Pancreas (tissue), 10 donors: ENCODE measurements around the gene CUL1. TPM values are rescaled to one million over a fixed set of nuclear protein-coding genes. Genes with fewer than 3 reads are reported as not detected.

Experiments
- ATAC-seq, 4 donors: fragments of 200-7000 bp; cut with Tn5 transposase; one replicate each; pipeline versions ENCODE4 v1.8.0 to v1.9.1; 2020; ENCODE audit warnings: mild to moderate bottlenecking in 4 of 4, moderate library complexity in 4 of 4
- DNase-seq, 6 donors: peaks; one replicate each; pipeline ENCODE4 v3.0.0-alpha.2; 2020
- FAIRE-seq: peaks from 2 replicates; lab custom pipeline; 2012; peaks lifted over from hg19 to GRCh38; lab: Jason Lieb, UNC
- H3K27ac ChIP-seq, 4 donors: fragments of 200-600 bp; sonication (generic); 1 replicate in 3 of 4; 2 replicates in 1 of 4; pipeline versions ENCODE4 v1.5.0 to v1.8.0; 2020
- H3K27me3 ChIP-seq, 4 donors: fragments of 200-600 bp; one replicate each; pipeline ENCODE4 v1.8.0; 2021
- H3K36me3 ChIP-seq, 3 donors: fragments of 200-600 bp; sonication (generic) in 1 of 3; one replicate each; pipeline versions ENCODE4 v1.5.0 to v1.8.0; 2020 to 2021
- H3K4me1 ChIP-seq, 3 donors: fragments of 200-600 bp; one replicate each; pipeline ENCODE4 v1.8.0; 2021
- H3K4me3 ChIP-seq, 4 donors: fragments of 200-600 bp; sonication (generic) in 2 of 4; one replicate each; pipeline versions ENCODE4 v1.5.0 to v1.8.0; 2020 to 2021
- H3K9me3 ChIP-seq, 4 donors: fragments of 200-600 bp; one replicate each; pipeline ENCODE4 v1.8.0; 2021
- WGBS, 2 donors: extraction: QIAGEN DNeasy Blood & Tissue Kit; methylation state at CpG; one replicate each; pipeline ENCODE4 v1.1.7; 2013; 5-methylcytosine and 5-hydroxymethylcytosine counted together
- intact Hi-C, 3 donors: fragments of 100-400 bp; cut with DNase I; formaldehyde crosslinking; loops; one replicate each; pipeline versions ENCODE4 v1.11.1 to v1.14.2; 2022
- polyA plus RNA-seq, 2 donors: library from polyadenylated mRNA; stranded (reverse); fragments of 200-250 nt; gene quantifications; one replicate each; pipeline ENCODE4 v1.2.3, GENCODE V29; 2013
- total RNA-seq, 6 donors: library from RNA; stranded (reverse); fragmentation: NEBNext Ultra II Directional in 4 of 6; extraction: Animal tissue kit (Norgen Biotek cat#: 25700) in 4 of 6; gene quantifications; one replicate each; pipeline versions ENCODE4 v1.2.1 to v1.2.4, GENCODE V29; 2021 to 2023
- TF ChIP-seq, protein P1 (sequence below), 4 donors: fragments of 200-600 bp; sonication (generic) in 3 of 4; IDR thresholded peaks; one replicate each; pipeline versions ENCODE4 v1.5.0 to v1.8.0; 2021; ENCODE audit warnings: antibody characterized with exemption in 4 of 4
- donor health status: healthy with polysubstance abuse.
- donor health status: DM: no; HTN: no; CAD: no; lungs with moderate emphysema.
- donor health status: DM: no; HTN: no; CAD: no.
- donor health status: control.
- donor health status: control.
- donor health status: Bipolar disorder and iron deficiency.
- donor health status: DM: yes; HTN: yes; CAD: no.
- donor health status: DM: no; HTN: no; CAD: no.
- donor health status: DM: no; HTN: no; CAD: no.
- donor health status: DM: yes; HTN: yes; CAD: no.

Gene CUL1
- total and polyA plus RNA-seq, 8 donors, result 8.9 to 19.2 (median 12.9) TPM

DNA sequence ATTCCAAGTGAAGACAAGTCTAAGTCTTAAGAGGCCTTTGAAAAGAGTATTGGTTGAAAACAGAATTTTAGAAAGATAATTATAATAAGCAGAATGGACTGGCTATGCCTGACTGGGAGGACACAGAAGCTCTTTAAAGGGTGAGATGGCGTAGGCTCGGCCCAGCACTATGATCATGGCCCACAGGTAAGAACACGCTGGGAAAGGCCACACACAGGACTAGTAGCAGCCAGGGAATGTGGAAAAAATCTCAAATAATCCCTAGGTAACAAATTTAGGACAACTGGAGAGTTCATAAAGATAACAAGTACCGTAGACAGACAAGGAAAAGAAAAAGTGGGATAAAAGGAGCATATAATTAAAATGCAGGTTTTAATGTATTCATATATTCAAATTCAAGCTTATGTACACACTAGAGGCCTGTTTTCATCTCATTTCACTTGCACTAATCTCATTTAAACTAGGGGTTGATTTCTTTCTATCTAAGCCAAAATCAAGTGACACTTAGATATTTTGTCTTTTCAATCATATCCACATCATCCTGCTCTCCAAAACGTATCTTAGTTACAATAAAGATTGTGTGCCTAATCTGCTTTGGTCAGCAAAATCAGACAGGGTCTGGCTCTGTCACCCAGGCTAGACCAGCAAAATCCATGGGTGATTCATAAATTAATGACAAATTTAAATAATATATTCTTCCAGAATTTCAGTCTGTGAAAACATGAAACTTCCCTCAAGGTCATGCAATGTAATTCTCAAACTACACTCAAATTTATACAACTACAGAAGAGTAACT lies 132.4 kb downstream of the CUL1 start:
- TF ChIP-seq, protein P1, sequence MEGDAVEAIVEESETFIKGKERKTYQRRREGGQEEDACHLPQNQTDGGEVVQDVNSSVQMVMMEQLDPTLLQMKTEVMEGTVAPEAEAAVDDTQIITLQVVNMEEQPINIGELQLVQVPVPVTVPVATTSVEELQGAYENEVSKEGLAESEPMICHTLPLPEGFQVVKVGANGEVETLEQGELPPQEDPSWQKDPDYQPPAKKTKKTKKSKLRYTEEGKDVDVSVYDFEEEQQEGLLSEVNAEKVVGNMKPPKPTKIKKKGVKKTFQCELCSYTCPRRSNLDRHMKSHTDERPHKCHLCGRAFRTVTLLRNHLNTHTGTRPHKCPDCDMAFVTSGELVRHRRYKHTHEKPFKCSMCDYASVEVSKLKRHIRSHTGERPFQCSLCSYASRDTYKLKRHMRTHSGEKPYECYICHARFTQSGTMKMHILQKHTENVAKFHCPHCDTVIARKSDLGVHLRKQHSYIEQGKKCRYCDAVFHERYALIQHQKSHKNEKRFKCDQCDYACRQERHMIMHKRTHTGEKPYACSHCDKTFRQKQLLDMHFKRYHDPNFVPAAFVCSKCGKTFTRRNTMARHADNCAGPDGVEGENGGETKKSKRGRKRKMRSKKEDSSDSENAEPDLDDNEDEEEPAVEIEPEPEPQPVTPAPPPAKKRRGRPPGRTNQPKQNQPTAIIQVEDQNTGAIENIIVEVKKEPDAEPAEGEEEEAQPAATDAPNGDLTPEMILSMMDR (IDR thresholded peaks at IDR 0.05), result no peak
- ATAC-seq, result no peak
- WGBS, 2 donors, result 92 to 93% methylated on average over 5 of the region's 5 CpGs
- H3K27me3 ChIP-seq, result no peaks in the 10 kb centered on the region
- no peaks in the 10 kb centered on the region for H3K4me1 ChIP-seq
- no peaks in the 10 kb centered on the region for H3K9me3 ChIP-seq
- H3K36me3 ChIP-seq, result no peaks in the 10 kb centered on the region
- no peak for FAIRE-seq
- no peak overlapping the region for H3K4me3 ChIP-seq
- no peak overlapping the region for H3K27ac ChIP-seq
- DNase-seq, result no peak
- intact Hi-C loops, result no loop called here

DNA sequence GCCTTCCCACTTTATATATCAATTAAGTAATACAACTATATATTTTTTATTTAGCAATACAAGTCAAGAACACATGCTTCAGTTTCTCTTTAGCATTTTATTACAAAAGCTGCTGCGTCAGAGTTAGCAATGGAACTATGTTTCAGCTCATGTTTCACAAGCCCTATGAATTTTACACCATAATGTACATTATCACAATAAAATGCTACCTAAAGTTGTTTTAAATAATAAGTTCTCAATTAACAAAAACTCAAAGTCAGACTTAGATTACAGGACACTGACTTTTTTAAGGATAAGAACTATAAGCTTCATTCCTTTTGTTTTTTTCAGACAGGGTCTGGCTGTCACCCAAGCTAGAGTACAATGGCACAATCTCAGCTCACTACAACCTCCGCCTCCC lies 133.1 kb downstream of the CUL1 start:
- ATAC-seq (no peak), DNase-seq (no peak), FAIRE-seq (no peak)
- H3K36me3 ChIP-seq, result no peaks in the 10 kb centered on the region
- intact Hi-C loops, result no loop called here
- WGBS, 2 donors, result 94 to 97% methylated on average over 2 of the region's 2 CpGs
- TF ChIP-seq, protein P1 (IDR thresholded peaks at IDR 0.05), result no peak
- H3K4me1 ChIP-seq, result no peaks in the 10 kb centered on the region
- H3K9me3 ChIP-seq, result no peaks in the 10 kb centered on the region
- H3K4me3 ChIP-seq, result no peak overlapping the region
- H3K27ac ChIP-seq, result no peak overlapping the region
- no peaks in the 10 kb centered on the region for H3K27me3 ChIP-seq

GRCh38 chr7:148834605-148835004 lies 135.9 kb downstream of the CUL1 start:
- ATAC-seq, result no peak
- Histone ChIP-seq H3K4me3 (no peak overlapping the region), H3K27ac (no peak overlapping the region), H3K9me3 (no peaks in the 10 kb centered on the region), H3K4me1 (no peaks in the 10 kb centered on the region), H3K36me3 (no peaks in the 10 kb centered on the region), H3K27me3 (no peaks in the 10 kb centered on the region)
- TF ChIP-seq, protein P1 (IDR thresholded peaks at IDR 0.05), result no peak
- intact Hi-C loops, result no loop called here
- no peak for DNase-seq
- WGBS, 2 donors, result 96% methylated on average over 2 of the region's 2 CpGs
- FAIRE-seq, result no peak

DNA sequence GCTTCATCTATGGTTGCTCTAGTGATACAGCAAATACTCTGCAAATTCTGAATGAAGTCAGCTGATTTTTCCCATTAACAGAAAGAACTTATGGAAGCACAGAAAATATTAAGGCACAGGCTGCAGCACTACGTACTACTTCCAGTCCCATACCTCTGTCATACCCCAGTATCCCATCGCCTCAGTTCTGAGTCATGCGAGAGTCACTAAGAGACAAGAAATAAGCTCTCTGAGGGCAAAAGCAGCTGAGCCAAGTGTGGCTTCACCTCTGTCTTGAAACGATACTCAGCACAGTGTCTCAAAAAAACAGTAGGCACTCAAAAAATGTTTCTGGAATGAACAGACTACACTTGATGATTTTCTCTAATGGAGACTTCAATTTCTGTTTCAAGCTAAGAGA lies 137.2 kb downstream of the CUL1 start:
- Histone ChIP-seq H3K36me3 (no peaks in the 10 kb centered on the region), H3K27ac (no peak overlapping the region), H3K4me3 (no peak overlapping the region), H3K4me1 (no peaks in the 10 kb centered on the region), H3K9me3 (no peaks in the 10 kb centered on the region), H3K27me3 (no peaks in the 10 kb centered on the region)
- FAIRE-seq (no peak), DNase-seq (no peak), ATAC-seq (no peak)
- intact Hi-C loops, result no loop called here
- 97 to 100% methylated on average over 4 of the region's 4 CpGs for WGBS, 2 donors
- TF ChIP-seq, protein P1 (IDR thresholded peaks at IDR 0.05), result no peak

DNA sequence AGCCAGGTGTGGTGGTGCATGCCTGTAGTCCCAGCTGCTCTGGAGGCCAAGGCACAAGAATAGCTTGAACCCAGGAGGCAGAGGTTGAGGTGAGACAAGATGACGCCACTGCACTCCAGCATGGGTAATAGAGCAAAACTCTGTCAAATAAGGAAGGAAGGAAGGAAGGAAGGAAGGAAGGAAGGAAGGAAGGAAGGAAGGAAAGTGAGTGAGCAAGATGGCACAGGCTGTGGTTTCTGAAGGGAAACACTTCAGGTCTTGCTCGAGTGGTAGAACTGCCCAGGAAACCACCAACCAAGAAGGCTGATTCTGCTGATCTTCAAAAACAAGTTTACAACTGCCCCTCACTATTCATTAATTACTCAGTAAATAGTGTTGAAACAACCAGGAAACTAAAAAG lies 140.2 kb downstream of the CUL1 start:
- TF ChIP-seq, protein P1 (IDR thresholded peaks at IDR 0.05), result no peak
- no peak overlapping the region for H3K4me3 ChIP-seq
- H3K27ac ChIP-seq, result no peak overlapping the region
- ATAC-seq, result no peak
- no peaks in the 10 kb centered on the region for H3K27me3 ChIP-seq
- FAIRE-seq, result no peak
- no peaks in the 10 kb centered on the region for H3K9me3 ChIP-seq
- no peak for DNase-seq
- no peaks in the 10 kb centered on the region for H3K36me3 ChIP-seq
- WGBS, 2 donors, result 84 to 87% methylated on average over 2 of the region's 2 CpGs
- H3K4me1 ChIP-seq, result no peaks in the 10 kb centered on the region
- intact Hi-C loops, result no loop called here
